ENCODE measurements around the gene GGCT. TPM values are rescaled to one million over a fixed set of nuclear protein-coding genes. Genes with fewer than 3 reads are reported as not detected.

Gene GGCT
- total and polyA plus RNA-seq, 2 of the 8 experiments (the other 6 are each of a cell fraction or from before 2014, with no cell fraction given), result 50.0 to 129 TPM

- Histone ChIP-seq H3K4me2 (ENCODE audit: insufficient read depth in 1 of 2, low read depth in 2 of 2, low read length in 2 of 2) (no peak overlapping the region), H2AFZ (ENCODE audit: low read length) (no peak overlapping the region), H4K20me1 (replicated peaks in 1 of 2; ENCODE audit: control insufficient read depth in 1 of 2, insufficient read depth in 2 of 2, low read length in 2 of 2) (no peaks in the 10 kb centered on the region), H3K56ac (replicated peaks; ENCODE audit: insufficient read length, low read depth, low read length) (no peak overlapping the region), H3K27ac (ENCODE audit: low read depth, low read length) (no peak overlapping the region), H3K36me3 (ENCODE audit: control insufficient read depth in 2 of 4, insufficient read depth in 4 of 4, low read length in 3 of 4) (no peaks in the 10 kb centered on the region), H4K8ac (ENCODE audit: extremely low read depth, insufficient read depth, low read length) (no peak overlapping the region), H3K9me3 (ENCODE audit: insufficient read depth in 2 of 2, low read depth in 1 of 2, low read length in 1 of 2) (peaks cover 9 to 15% of the 10 kb centered on the region in 2 experiments), H2AK5ac (ENCODE audit: low read depth, low read length) (no peak overlapping the region), H2BK5ac (ENCODE audit: low read depth, low read length) (no peak overlapping the region), H3K4me1 (replicated peaks in 1 of 4; ENCODE audit: control insufficient read depth in 3 of 4, insufficient read depth in 4 of 4, low read length in 3 of 4) (no peaks in the 10 kb centered on the region), H3K4me3 (ENCODE audit: extremely low read depth in 1 of 4, insufficient read depth in 2 of 4, low read depth in 3 of 4, low read length in 4 of 4) (no peak overlapping the region), H3K18ac (ENCODE audit: extremely low read depth, low read length) (no peak overlapping the region), H2BK12ac (ENCODE audit: low read depth, low read length) (no peak overlapping the region), H2BK20ac (ENCODE audit: low read length) (no peak overlapping the region), H3K23me2 (ENCODE audit: low read depth, low read length) (no peaks in the 10 kb centered on the region), H3K27me3 (replicated peaks in 1 of 4; ENCODE audit: control insufficient read depth in 3 of 4, extremely low read depth in 1 of 4, insufficient read depth in 3 of 4, low read length in 3 of 4) (no peaks in the 10 kb centered on the region), H3K4ac (replicated peaks; ENCODE audit: insufficient read length, low read depth, low read length) (no peak overlapping the region), H4K91ac (replicated peaks; ENCODE audit: insufficient read length, low read length) (no peak overlapping the region), H3K14ac (ENCODE audit: insufficient read length) (no peak overlapping the region), H3K9ac (replicated peaks in 1 of 4; ENCODE audit: extremely low read depth in 1 of 4, low read depth in 3 of 4, low read length in 3 of 4) (no peak overlapping the region), H2BK120ac (replicated peaks; ENCODE audit: low read depth, low read length) (no peak overlapping the region), H2BK15ac (ENCODE audit: low read length) (no peak overlapping the region), H3K79me1 (ENCODE audit: low read depth, low read length) (no peaks in the 10 kb centered on the region), H3K79me2 (ENCODE audit: control insufficient read depth in 1 of 2, insufficient read depth in 2 of 2, low read length in 2 of 2) (no peaks in the 10 kb centered on the region), H4K5ac (ENCODE audit: insufficient read length, low read depth, low read length) (no peak overlapping the region), H3K23ac (ENCODE audit: insufficient read length) (no peak overlapping the region)
- DNase-seq (ENCODE audit: low read depth in 1 of 2, low spot score in 2 of 2) (no peak), FAIRE-seq (no peak)
- ChIA-PET POLR2A (ENCODE audit: partially characterized antibody) (interaction anchor here (1.5 kb wide), 1 partner anchor 30 kb away, joined by 4 read pairs; no protein-coding TSS in a partner anchor), CTCF (ENCODE audit: partially characterized antibody) (interaction anchor here (0.6 to 5.2 kb wide), 6 partner anchors 10 to 387 kb away, joined by 3 to 25 read pairs (median 4); no protein-coding TSS in a partner anchor)
- WGBS, 2 experiments (ENCODE audit: extremely low coverage in 1 of 2, insufficient coverage in 1 of 2, insufficient read length in 1 of 2, insufficient replicate concordance in 2 of 2, low coverage in 1 of 2, low lambda C conversion rate in 2 of 2, missing lambda C conversion rate in 1 of 2), result 94% methylated on average over 5 of the region's 5 CpGs; no CpG with 5 or more reads in 1 of the 2 experiments
- TF ChIP-seq ZNF274 (IDR thresholded peaks at IDR 0.05; ENCODE audit: borderline replicate concordance, extremely low read depth, low read length), result no peak
- no peak for TF ChIP-seq RAD21 (IDR thresholded peaks at IDR 0.05 in 1 of 2, conservative IDR thresholded peaks at IDR 0.05 in 1 of 2; ENCODE audit: low read depth in 2 of 2, low read length in 2 of 2)
- no peak for TF ChIP-seq KDM4A (IDR thresholded peaks at IDR 0.05; ENCODE audit: low read depth, low read length, severe bottlenecking)
- TF ChIP-seq BCL11A (IDR thresholded peaks at IDR 0.05; ENCODE audit: low read depth in 2 of 2, low read length in 2 of 2), result no peak
- no peak for TF ChIP-seq SIRT6 (IDR thresholded peaks at IDR 0.05; ENCODE audit: low read length)
- no peak for TF ChIP-seq BACH1 (IDR thresholded peaks at IDR 0.05; ENCODE audit: low read length)
- TF ChIP-seq TEAD4 (IDR thresholded peaks at IDR 0.05; ENCODE audit: low read depth, low read length), result no peak
- no peak for TF ChIP-seq CHD1 (IDR thresholded peaks at IDR 0.05; ENCODE audit: low read depth, low read length)
- no peak for TF ChIP-seq RBBP5 (IDR thresholded peaks at IDR 0.05; ENCODE audit: borderline replicate concordance, low read depth, low read length)
- TF ChIP-seq RXRA (IDR thresholded peaks at IDR 0.05; ENCODE audit: insufficient read depth, low read depth, low read length), result no peak
- TF ChIP-seq EZH2 (IDR thresholded peaks at IDR 0.05; ENCODE audit: low read depth, low read length, severe bottlenecking), result no peak
- no peak for TF ChIP-seq FOSL1 (IDR thresholded peaks at IDR 0.05; ENCODE audit: insufficient read depth, low read depth, low read length)
Observed at GRCh38 chr7:30533886-30534285, 29.3 kb upstream of the GGCT start.

All from H1 (cell line).